Skeletal muscle cell (primary cell): ENCODE results near the gene ZCCHC7.

Experiments used
- DNase-seq: peaks from one replicate; pipeline ENCODE4 v3.0.0-alpha.2; 2010; ENCODE audit warnings: low read depth
- H3K4me3 ChIP-seq: 2 replicates; pipeline ENCODE4 v1.5.1; 2011; ENCODE audit warnings: low read depth, mild to moderate bottlenecking, control low read depth, low read length, moderate library complexity

The ZCCHC7 gene

DNA sequence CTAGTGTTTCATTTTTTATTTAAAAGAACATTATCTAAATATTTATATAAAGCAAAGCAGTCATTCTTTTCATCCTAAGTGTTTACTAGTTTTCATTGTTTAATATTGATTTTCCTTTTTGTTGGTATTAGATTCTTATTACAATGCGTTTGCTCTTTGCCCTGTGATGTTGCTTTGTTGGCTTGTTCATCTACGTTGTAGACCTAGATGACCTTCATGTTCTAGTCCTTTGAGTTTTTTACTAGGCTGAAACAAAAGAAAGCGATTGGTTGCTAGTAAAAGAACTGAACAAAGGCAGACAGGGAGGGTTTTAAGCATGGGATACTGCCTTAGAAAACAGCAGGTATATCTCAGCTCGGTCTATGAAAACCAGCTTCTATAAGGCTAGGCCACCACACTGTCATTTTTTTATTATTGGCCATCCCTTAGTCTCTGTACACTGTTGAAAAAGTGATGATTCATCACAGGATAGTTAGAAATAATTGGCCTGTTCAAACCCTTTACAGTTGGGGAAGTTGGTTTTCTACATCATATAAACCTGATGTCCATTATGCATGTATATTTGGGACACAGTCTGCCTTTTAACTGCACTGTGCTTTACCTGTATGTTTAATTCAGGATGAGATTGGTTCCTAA is 119.0 kb downstream of the ZCCHC7 start:
- no peak overlapping the region for H3K4me3 ChIP-seq
- DNase-seq = no peak

DNA sequence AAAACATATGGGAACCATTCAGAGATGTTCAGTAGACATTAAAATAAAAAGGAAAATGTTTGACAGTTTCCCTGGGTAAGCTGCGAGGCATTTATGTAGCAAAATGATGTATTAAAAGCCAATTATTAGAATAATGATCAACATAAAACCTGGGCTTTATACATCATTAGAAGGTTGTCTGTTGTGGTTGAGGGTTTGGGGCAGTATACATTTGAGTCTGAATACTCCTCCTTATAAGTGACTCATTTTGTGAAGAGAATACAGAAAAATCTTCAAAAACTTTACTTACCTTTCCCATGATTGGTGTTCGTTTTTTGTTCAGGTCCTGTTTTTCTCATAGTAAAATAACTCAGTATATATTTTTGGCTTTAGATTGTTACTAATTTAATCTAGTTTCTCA is 119.5 kb downstream of the ZCCHC7 start:
- no peak for DNase-seq
- no peak overlapping the region for H3K4me3 ChIP-seq

DNA sequence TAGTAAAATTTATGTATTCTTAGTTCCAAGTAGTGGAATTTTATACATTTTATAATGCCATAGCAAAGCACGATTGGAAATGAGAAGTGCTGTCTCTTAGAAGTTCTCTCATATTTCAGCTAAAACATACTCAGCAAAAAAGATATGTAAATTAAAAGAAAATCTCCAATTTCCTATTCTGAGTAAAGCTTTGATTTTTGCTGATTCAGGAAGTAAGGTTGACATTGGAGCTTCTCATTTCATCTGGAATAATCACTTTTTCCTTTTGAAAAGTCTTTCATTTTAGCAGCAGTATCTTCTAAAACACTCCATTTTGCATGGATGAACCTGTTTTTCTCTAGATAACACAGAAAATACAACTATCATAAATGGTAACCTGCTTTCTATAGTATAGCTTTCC is 121.0 kb downstream of the ZCCHC7 start:
- DNase-seq = no peak

DNA sequence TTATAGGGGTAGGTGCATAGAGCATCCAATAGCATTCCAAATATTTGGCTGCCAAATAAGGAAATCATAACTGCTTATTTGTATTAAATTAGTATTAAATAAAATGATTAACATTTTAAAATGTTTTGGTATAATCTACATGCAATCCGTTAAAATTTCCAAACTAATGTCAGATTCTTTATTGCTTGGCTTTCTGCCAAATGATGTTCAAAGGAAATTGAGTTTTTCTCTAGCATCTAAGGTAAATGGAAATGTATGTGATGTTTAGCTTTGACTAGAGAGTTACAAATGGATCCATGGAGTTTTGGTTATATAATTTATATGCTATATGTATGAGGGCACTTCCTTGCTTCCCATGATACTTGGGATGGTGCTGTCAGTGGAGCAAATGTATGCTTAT is 121.7 kb downstream of the ZCCHC7 start:
- H3K4me3 ChIP-seq = no peak overlapping the region
- DNase-seq = no peak

More for the DNA sequence above, 121.0 kb downstream of the ZCCHC7 start:
- H3K4me3 ChIP-seq = no peak overlapping the region

DNA sequence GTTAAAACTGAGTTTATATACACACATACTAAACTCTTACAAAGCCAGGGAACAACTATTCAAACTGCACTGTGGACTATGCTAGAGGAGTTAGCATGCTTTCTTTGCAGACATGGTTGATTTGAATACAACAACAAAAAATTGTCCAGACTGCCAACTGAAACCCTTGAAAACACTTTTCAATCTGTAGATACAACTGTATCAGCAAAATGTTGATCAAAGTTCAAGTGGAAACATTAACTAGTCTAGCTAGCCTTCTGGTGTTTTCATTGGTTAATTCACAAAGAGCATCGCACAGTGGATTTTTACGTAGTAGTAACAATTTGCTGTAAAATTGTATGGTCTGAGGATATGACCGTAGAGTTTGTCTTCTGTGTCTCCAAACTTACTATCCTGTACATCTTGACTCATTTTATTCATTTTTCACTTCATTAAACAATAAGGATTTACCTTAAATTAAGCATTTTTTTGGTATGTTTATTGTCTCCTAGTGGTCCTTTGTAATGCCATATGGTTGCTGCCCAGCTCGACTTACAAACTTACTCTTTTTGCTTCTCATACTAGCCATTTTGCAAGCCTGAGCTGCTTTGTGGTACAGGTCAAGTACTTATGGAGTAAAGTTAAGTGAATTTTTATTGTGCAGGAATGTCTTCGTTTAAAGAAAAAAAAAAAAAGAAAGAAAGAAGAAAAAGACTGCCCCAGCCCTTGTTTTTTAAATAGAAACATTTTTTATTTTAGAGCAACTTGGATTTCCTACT is 123.4 kb downstream of the ZCCHC7 start:
- H3K4me3 ChIP-seq = no peak overlapping the region
- DNase-seq = no peak

DNA sequence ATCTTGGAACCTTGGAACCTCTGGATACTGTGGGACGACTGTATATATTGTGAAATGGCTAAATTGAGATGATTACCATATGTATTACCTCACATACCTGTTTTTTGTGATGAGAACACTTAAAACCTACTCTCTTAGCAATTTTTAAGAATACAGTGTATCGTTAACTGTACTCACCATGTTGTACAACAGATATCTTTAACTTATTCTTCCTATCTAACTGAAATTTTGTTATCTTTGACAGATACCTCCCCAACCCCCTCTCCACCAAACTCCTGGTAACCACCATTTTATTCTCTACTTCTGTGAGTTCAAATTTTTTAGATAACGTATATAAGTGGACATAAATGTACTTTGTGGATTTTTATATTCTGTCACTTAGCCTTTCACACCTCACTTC is 126.5 kb downstream of the ZCCHC7 start:
- no peak for DNase-seq
- H3K4me3 ChIP-seq = no peak overlapping the region

DNA sequence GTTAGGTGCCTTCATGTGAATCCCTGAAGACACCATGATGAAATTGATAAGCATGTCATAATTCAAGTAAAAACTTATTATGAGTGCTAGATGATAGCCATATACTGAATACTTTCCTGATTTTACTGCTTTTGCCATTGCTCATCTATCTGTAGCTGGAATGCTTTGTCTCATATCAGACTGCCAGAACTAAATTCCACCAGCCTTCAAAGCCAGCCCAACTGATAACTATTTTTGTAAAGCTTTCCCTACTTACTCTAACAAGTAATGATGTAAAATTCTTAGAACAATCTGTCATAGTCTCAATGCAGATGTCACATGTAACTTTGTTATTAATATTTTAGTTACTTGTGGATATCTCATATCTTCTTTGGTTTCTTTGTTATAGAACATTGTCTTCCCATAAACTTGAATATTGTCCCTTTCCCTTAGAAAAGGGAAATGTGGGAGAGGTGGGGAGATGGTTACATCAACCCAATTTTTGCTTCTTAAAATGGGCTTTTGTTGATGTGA is 128.3 kb downstream of the ZCCHC7 start:
- no peak overlapping the region for H3K4me3 ChIP-seq
- no peak for DNase-seq

DNA sequence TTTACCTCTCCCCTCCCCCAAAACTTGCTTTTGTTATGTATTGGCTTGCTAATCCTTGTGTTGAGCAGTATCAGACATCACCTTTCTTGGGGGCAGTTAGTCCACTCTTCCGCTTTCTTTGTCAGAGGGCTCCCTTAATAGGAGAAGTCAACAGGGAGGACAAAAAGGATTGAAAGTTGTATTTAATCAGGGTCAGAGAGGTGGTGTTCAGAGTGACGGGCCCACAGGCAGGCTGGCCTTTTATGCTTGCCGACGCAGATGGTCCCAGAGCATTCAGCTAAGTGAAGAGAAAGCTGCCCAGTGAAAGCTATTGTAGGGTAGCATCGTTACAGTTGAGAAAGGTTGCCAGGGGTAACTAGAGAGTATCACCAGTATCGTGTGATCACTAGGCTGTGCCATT is 131.1 kb downstream of the ZCCHC7 start:
- H3K4me3 ChIP-seq = no peak overlapping the region
- no peak for DNase-seq

DNA sequence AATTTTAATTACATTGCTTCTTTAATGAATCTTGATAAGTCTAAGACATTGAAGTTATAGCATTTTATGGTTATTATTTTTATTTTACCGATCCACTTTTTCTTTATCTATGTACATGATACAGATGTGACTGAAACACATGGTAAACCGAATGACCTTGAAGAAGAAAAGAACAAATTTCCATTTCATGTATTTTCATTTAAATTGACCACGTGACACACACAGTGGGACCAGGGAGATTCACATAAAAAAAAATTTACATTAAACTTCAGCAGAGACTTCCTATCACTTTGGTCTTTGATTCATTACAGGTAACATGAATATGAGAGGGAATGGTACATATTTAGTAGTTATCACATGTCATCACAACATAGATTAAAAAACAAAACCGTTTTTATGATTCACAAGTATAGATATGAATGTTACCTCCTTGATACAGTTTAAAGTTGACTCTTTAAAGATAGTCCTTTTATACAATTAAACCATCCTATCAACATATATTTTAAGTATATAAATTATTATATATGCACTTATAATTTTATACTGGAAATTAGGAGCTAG is 133.1 kb downstream of the ZCCHC7 start:
- no peak overlapping the region for H3K4me3 ChIP-seq
- no peak for DNase-seq

DNA sequence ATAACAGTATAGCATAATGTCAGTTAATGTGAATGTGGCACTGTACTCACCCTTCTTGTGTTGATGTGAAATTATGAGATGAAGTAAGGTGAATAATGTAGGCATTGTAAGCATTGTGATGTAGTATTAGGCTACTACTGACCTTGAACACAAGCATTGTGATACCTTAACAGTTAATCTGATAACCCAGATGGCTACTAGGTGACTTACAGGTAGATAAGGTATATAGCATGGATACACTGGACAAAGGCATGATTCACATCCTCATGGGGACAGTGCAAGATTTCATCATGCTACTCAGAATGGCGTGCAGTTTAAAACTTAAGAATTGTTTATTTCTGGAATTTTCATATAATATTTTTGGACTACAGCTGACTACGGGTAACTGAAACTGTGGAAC is 134.8 kb downstream of the ZCCHC7 start:
- DNase-seq = no peak
- no peak overlapping the region for H3K4me3 ChIP-seq

DNA sequence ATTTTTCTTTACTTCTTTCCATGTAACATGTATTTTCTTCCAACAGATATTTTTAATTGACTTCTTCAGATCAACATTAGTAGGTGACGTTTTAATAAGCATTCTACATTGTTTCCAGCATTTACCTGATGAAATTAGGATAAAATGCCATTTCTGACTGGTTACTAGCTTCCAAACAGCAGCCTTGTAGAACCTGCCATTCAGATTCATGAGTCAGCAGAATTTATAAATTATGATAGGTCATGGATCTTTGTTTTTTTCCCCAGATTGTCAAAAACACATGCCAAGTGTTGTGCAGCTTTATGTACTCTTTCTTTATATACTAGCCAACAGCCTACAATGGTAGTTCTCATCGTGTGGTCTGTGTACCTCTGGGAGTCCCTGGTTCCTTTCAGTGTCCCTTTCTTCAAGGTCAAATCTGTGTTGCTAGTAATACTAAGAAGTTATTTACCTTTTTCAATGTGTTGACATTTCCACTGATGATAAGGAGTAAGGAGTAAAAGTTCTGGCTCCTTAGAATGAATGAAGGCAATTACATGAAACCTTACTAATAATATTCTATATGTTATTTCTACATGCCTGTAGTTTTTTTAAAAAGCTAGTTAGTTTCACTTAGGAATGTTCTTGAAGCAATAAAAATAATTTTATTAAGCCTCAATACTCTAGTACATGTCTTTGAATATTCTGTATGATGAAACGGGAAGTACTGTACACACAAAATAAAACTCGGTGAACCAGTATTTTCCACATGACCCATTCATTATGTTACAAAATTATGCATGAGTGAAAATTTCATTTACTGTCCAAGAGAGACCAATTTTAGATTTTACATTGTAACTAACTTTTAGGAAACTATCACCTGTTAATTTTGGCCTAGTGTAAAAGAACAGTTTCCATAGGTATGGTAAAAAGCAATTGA is 135.8 kb downstream of the ZCCHC7 start:
- H3K4me3 ChIP-seq = no peak overlapping the region

DNA sequence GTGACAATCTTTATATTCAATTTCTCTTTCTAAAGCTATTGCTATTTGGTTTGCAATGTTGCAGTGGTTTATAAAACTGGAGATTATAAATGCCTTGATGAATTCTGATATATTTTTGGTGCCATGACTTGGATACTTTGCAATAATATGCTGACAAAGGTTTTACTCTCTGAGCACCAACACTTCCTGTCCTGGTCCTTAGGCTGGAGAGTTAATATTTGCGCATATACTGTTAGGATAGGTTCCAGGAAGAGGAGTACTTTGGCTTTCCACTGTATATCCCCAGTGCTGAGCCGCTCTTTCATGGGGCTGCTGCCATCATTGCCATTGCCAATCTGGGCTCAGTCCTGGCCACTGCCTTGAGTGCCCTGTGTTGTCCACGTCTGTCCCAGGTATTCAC is 139.6 kb downstream of the ZCCHC7 start:
- no peak for DNase-seq
- H3K4me3 ChIP-seq = no peak overlapping the region

More for the DNA sequence above, 135.8 kb downstream of the ZCCHC7 start:
- DNase-seq = no peak

DNA sequence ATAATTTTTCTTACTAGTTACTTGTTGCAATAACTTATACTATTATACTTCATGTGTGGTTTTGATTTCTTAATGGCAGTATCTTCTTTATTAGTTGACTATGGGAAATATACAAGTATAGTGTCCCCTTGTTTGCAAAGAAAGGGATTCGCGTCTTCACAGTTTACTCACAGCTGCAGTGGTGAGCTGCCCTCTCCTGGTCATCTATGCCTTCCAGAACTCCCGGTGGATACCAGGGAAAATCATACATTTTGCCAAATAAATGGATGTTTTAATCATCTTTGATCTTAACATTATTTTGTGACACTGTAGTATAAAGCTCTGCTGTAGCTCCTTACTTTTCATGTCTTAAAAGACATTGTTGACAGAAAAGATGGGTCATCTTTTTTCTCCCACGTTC is 142.0 kb downstream of the ZCCHC7 start:
- no peak overlapping the region for H3K4me3 ChIP-seq
- no peak for DNase-seq

DNA sequence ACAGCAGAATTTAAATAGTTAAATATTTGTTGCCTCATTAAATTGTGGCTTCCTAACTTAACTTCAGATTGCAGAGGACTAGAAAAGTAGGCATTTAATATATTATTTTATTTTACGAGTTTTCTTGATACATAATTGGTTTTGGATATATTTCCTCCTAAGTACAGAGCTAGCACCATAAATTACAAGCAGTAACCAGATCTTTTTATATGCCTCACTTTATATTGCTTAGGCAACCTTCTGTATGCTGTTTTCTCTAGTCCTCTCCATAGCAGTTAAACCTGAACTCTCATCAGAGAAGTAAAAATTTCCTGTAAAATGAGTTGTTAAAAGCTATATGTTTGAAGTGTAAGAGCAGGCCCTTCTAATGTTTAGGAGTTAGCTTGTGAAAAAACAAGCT is 144.2 kb downstream of the ZCCHC7 start:
- no peak for DNase-seq
- no peak overlapping the region for H3K4me3 ChIP-seq

DNA sequence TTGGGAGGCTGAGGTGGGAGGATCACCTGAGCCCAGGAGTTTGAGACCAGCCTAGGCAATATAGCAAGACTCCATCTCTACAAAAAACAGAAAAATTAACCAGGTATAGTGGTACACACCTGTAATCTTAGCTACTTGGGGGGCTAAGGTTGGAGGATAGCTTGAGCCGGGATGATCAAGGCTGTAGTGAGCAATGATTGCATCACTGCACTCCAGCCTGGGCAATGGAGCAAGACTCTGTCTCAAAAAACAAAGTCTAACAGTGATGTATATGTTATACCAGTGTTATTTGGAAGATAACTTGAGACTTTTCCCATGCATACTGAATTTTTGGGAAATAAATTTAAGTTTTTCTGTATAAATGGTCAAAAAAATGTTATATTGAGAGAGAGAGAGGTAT is 146.3 kb downstream of the ZCCHC7 start:
- no peak overlapping the region for H3K4me3 ChIP-seq
- no peak for DNase-seq

DNA sequence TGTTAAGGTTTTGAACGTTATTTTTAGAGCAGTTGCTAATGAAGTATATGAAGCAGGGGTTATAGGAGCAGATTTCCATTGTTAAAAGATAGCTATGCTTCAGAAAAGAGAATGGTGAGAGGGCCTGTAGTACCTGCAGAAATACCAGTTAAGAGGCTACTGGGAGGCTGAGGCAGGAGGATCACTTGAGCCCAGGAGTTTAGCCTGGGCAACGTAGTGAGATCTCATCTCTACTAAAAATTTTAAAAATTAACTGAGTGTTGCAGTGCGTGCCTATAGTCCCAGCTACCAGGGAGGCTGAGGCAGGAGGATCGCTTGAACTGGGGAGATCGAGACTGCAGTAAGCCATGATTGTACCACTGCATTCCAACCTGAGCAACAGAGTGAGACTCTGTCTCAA is 148.8 kb downstream of the ZCCHC7 start:
- no peak for DNase-seq

DNA sequence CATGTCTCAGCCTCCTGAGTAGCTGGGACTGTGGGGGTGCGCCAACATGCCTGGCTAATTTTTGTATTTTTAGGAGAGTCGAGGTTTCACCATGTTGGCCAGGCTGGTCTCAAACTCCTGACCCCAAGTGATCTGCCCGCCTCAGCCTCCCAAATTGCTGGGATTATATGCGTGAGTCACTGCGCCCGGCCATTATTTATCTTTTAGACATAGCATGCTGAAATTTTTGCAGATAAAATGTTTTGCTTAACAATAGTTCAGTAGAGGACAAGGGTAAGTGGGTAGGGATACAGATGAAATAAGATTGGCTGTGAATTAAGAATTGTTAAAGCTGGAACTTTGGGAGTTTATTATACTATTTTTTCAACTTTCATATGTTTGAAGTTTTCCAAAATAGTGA is 151.3 kb downstream of the ZCCHC7 start:
- H3K4me3 ChIP-seq = no peak overlapping the region
- DNase-seq = no peak

More for the DNA sequence above, 148.8 kb downstream of the ZCCHC7 start:
- H3K4me3 ChIP-seq = no peak overlapping the region

DNA sequence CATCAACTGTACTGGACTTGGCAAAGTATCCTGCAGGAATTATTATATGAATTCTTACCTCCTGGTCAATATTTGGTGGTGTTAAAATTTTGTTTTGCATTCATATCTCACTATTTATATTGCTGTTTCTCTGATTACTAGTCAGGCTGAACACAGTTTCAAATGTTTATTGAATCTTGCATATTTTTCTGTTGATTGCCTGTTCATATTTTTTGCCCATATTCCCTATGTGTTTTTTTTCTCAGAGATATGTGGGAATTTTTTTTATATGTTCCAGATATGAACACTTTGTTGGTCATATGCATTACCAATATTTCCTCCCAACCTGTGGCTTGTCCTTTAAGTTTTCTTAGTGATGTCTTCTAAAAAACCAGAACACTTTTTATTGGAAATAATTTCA is 153.2 kb downstream of the ZCCHC7 start:
- no peak for DNase-seq
- no peak overlapping the region for H3K4me3 ChIP-seq

DNA sequence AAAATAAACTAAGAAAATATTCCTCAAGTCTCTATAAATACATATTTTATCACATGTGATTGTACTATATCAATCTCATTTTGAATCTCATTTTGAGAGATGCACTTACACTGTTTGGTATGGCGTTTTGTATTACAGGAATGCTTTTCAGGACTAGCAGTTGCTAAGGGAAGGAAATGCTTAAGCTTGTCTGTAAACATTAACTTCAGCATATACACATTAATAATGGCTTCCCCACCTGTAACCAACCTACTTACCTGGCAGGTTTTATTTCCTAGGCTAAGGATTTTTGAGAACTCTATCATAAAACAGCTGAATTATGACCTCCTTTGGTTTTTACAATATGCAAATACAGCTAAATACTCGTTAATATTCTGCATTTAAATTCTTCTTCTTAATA is 161.2 kb downstream of the ZCCHC7 start:
- no peak for DNase-seq
- no peak overlapping the region for H3K4me3 ChIP-seq
